Measurements from ENCODE around the gene CD3D.

The CD3D gene

GRCh38 chr11:118301600-118302195, 40.8 kb downstream of the CD3D start:
- no peak overlapping the region for H2AFZ ChIP-seq (ENCODE audit: low read length, unreplicated experiment)
- peaks cover 73% of the 10 kb centered on the region for H3K27me3 ChIP-seq (ENCODE audit: insufficient read depth, low read length)
- no peaks in the 10 kb centered on the region for H3K4me1 ChIP-seq (ENCODE audit: control insufficient read depth, insufficient read depth, low read length, unreplicated experiment)
- no peaks in the 10 kb centered on the region for H3K36me3 ChIP-seq (ENCODE audit: insufficient read depth, low read length)
- H3K79me2 ChIP-seq (ENCODE audit: control insufficient read depth, insufficient read depth, low read length, unreplicated experiment) = no peaks in the 10 kb centered on the region
- no peak overlapping the region for H3K4me3 ChIP-seq (ENCODE audit: low read depth, low read length)
- no peak overlapping the region for H3K27ac ChIP-seq (ENCODE audit: low read depth, low read length)

GRCh38 chr11:118295815-118296454, 46.6 kb downstream of the CD3D start:
- H3K79me2 ChIP-seq (ENCODE audit: control insufficient read depth, insufficient read depth, low read length, unreplicated experiment) = no peaks in the 10 kb centered on the region
- H3K4me1 ChIP-seq (ENCODE audit: control insufficient read depth, insufficient read depth, low read length, unreplicated experiment) = no peaks in the 10 kb centered on the region
- peaks cover 45% of the 10 kb centered on the region for H3K27me3 ChIP-seq (ENCODE audit: insufficient read depth, low read length)
- no peak overlapping the region for H2AFZ ChIP-seq (ENCODE audit: low read length, unreplicated experiment)
- no peaks in the 10 kb centered on the region for H3K36me3 ChIP-seq (ENCODE audit: insufficient read depth, low read length)
- no peak overlapping the region for H3K27ac ChIP-seq (ENCODE audit: low read depth, low read length)
- H3K4me3 ChIP-seq (ENCODE audit: low read depth, low read length) = no peak overlapping the region

- Histone ChIP-seq H3K27me3 (ENCODE audit: insufficient read depth, low read length) (peaks cover 43% of the 10 kb centered on the region), H3K4me3 (ENCODE audit: low read depth, low read length) (no peak overlapping the region), H2AFZ (ENCODE audit: low read length, unreplicated experiment) (no peak overlapping the region), H3K4me1 (ENCODE audit: control insufficient read depth, insufficient read depth, low read length, unreplicated experiment) (no peaks in the 10 kb centered on the region), H3K79me2 (ENCODE audit: control insufficient read depth, insufficient read depth, low read length, unreplicated experiment) (no peaks in the 10 kb centered on the region), H3K27ac (ENCODE audit: low read depth, low read length) (no peak overlapping the region), H3K36me3 (ENCODE audit: insufficient read depth, low read length) (no peaks in the 10 kb centered on the region)
These were observed 47.3 kb downstream of the CD3D start for GRCh38 chr11:118295199-118295598.

- Histone ChIP-seq H3K4me1 (ENCODE audit: control insufficient read depth, insufficient read depth, low read length, unreplicated experiment) (no peaks in the 10 kb centered on the region), H2AFZ (ENCODE audit: low read length, unreplicated experiment) (no peak overlapping the region), H3K36me3 (ENCODE audit: insufficient read depth, low read length) (no peaks in the 10 kb centered on the region), H3K27ac (ENCODE audit: low read depth, low read length) (no peak overlapping the region), H3K27me3 (ENCODE audit: insufficient read depth, low read length) (peaks cover 35% of the 10 kb centered on the region; the same call in 1 of the 2 replicates), H3K4me3 (ENCODE audit: low read depth, low read length) (no peak overlapping the region), H3K79me2 (ENCODE audit: control insufficient read depth, insufficient read depth, low read length, unreplicated experiment) (no peaks in the 10 kb centered on the region)
These were observed 48.5 kb downstream of the CD3D start for GRCh38 chr11:118294053-118294452.

- no peaks in the 10 kb centered on the region for H3K4me1 ChIP-seq (ENCODE audit: control insufficient read depth, insufficient read depth, low read length, unreplicated experiment)
- H3K27me3 ChIP-seq (ENCODE audit: insufficient read depth, low read length) = peaks cover 38% of the 10 kb centered on the region
- no peak overlapping the region for H3K4me3 ChIP-seq (ENCODE audit: low read depth, low read length)
- no peaks in the 10 kb centered on the region for H3K36me3 ChIP-seq (ENCODE audit: insufficient read depth, low read length)
- no peak overlapping the region for H2AFZ ChIP-seq (ENCODE audit: low read length, unreplicated experiment)
- no peak overlapping the region for H3K27ac ChIP-seq (ENCODE audit: low read depth, low read length)
- H3K79me2 ChIP-seq (ENCODE audit: control insufficient read depth, insufficient read depth, low read length, unreplicated experiment) = no peaks in the 10 kb centered on the region
These were observed 50.9 kb downstream of the CD3D start for GRCh38 chr11:118291477-118292135.

GRCh38 chr11:118290923-118291322, 51.6 kb downstream of the CD3D start:
- Histone ChIP-seq H3K4me1 (ENCODE audit: control insufficient read depth, insufficient read depth, low read length, unreplicated experiment) (no peaks in the 10 kb centered on the region), H3K4me3 (ENCODE audit: low read depth, low read length) (no peak overlapping the region), H3K27ac (ENCODE audit: low read depth, low read length) (no peak overlapping the region), H3K79me2 (ENCODE audit: control insufficient read depth, insufficient read depth, low read length, unreplicated experiment) (no peaks in the 10 kb centered on the region), H3K36me3 (ENCODE audit: insufficient read depth, low read length) (no peaks in the 10 kb centered on the region), H3K27me3 (ENCODE audit: insufficient read depth, low read length) (peaks cover 44% of the 10 kb centered on the region), H2AFZ (ENCODE audit: low read length, unreplicated experiment) (no peak overlapping the region)

GRCh38 chr11:118289401-118289800, 53.1 kb downstream of the CD3D start:
- H3K27me3 ChIP-seq (ENCODE audit: insufficient read depth, low read length) = peaks cover 38% of the 10 kb centered on the region
- no peaks in the 10 kb centered on the region for H3K36me3 ChIP-seq (ENCODE audit: insufficient read depth, low read length)
- no peak overlapping the region for H3K27ac ChIP-seq (ENCODE audit: low read depth, low read length)
- H3K4me3 ChIP-seq (ENCODE audit: low read depth, low read length) = no peak overlapping the region
- H2AFZ ChIP-seq (ENCODE audit: low read length, unreplicated experiment) = no peak overlapping the region
- no peaks in the 10 kb centered on the region for H3K79me2 ChIP-seq (ENCODE audit: control insufficient read depth, insufficient read depth, low read length, unreplicated experiment)
- no peaks in the 10 kb centered on the region for H3K4me1 ChIP-seq (ENCODE audit: control insufficient read depth, insufficient read depth, low read length, unreplicated experiment)
